GM18517 (cell line): ENCODE data around the gene CT45A8.
"Not testable (repeated sequence)": the region's sequence is repeated elsewhere in the genome, so short reads cannot be mapped to it uniquely, and the experiment has no call there.

ENCODE experiments used
- ATAC-seq: cut with Tn5 transposase; IDR thresholded peaks from one replicate; pipeline ENCODE4 v1.9.1; 2021; ENCODE audit warnings: mild to moderate bottlenecking, moderate library complexity; ENCODE audit not compliant: unreplicated experiment

CT45A8 gene, protein sequence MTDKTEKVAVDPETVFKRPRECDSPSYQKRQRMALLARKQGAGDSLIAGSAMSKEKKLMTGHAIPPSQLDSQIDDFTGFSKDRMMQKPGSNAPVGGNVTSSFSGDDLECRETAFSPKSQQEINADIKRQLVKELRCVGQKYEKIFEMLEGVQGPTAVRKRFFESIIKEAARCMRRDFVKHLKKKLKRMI

DNA sequence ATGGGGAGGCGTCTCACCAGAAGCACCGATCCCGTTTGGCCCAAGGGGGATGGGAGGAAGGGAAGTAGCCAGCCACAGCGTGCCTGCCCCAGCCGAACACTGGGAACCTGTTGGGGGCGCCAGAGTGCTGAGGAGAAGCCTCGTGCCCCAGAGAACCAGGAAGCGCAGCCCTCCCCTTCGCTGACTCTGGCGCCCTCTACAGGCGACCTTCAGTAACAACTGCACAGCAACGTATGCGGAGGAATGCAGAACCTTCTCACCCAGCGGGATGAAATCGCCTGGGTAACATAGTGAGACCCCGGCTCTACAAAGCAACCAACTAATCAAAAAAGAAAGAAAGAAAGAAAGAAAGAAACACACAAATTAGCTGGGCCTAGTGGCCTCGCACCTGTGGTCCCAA is at the start of gene CT45A8:
CT45A8 (minus strand) TSS at position 101 of the 400 bp plus-strand sequence. CDS start 3,755 bp downstream, outside the sequence.
- ATAC-seq, result not testable (repeated sequence)

DNA sequence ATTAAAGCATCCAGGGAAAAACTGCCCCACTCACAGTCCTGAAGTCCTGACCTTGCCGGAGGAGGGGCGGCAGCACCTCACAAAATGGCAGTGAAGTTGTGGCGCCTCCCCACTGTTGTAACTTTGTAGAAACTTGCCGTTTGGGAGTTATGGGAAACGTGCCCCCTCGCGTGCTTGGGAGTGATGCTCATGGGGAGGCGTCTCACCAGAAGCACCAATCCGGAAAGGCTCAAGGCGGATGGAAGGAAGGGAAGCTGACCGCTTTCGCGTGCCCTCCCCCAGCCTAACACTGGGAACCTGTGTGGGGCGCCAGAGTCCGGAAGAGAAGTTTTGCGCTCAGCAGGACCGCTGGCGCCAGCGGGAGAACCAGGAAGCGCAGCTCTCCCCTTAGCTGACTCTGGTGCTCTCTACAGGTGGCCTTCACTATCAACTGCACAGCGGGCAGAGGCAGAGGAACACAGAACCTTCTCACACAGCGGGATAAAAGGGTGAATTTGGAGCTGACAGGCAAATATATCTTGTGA is 39.0 kb upstream of the CT45A8 start, which contains the start of the genes CT45A10 and SAGE1:
CT45A10 (minus strand) TSS at position 151 of the 524 bp plus-strand sequence. CDS start 8,100 bp downstream, outside the sequence.
SAGE1 (plus strand) TSS at position 423 of the 524 bp plus-strand sequence. CDS start 2,527 bp downstream, outside the sequence.
- ATAC-seq, result no peak

DNA sequence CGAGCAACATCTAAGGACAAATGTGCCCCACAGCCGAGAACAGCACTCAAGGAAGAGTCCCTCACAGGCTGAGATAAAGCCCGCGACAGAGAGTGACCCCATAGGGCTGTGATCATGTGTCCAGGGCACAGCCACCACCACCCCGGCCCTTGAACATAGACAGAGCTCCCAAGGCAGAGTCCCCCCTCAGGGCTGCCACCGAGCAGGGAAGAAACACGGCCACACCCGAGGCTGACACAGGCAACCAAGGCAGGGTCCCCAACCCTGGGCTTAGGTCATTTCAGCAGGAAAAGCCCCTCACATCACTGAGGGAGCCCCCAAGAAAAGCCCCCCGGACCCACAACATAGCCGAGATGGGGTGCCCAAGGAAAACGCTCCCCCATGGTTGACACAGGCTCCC is 38.4 kb upstream of the CT45A8 start:
- no peak for ATAC-seq

DNA sequence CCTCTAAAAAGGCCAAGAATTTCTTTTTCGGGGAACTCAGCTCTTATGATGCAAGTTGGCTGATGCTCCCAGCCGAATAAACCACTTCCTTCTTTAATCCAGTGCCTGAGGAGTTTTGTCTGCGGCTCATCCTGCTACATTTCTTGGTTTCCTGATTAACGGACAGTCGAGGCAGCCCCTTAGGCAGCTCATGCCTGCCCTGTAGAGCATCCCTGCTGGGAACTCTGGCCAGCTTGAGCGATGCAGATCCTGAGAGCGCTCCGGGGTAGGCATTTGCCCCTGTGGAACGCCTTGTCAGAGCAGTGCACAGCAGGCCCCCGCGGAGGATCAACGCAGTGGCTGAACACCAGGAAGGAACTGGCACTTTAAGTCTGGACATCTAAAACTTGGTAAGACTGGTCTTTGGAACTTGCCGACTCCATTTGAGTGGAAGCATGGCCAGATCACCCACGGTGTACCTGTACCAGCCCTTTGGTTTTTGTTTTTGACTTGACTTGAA is 35.8 kb upstream of the CT45A8 start:
- ATAC-seq, result no peak

DNA sequence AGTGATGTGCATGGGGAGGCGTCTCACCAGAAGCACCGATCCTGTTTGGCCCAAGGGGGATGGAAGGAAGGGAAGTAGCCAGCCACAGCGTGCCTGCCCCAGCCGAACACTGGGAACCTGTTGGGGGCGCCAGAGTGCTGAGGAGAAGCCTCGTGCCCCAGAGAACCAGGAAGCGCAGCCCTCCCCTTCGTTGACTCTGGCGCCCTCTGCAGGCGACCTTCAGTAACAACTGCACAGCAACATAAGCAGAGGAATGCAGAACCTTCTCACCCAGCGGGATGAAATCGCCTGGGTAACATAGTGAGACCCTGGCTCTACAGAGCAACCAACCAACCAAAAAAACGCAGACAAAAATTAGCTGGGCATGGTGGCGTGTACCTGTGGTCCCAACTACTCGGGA is 34.6 kb upstream of the CT45A8 start:
- ATAC-seq, result not testable (repeated sequence)

DNA sequence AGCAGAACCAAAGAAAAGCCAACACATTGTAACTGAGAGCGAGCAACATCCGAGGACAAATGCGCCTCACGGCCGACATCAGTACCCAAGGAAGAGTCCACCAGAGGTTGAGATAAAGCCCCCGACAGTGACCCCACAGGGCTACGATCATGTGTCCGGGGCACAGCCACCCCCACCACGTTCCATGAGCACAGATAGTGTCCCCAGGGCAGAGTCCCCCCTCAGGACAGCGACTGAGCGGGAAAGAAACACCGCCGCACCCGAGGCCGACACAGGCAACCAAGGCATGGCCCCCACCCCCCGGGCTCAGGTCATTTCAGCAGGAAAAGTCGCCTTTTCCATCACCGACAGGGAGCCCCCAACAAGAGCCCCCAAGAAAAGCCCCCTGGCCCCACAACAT is 33.9 kb upstream of the CT45A8 start:
- ATAC-seq, result not testable (repeated sequence)

DNA sequence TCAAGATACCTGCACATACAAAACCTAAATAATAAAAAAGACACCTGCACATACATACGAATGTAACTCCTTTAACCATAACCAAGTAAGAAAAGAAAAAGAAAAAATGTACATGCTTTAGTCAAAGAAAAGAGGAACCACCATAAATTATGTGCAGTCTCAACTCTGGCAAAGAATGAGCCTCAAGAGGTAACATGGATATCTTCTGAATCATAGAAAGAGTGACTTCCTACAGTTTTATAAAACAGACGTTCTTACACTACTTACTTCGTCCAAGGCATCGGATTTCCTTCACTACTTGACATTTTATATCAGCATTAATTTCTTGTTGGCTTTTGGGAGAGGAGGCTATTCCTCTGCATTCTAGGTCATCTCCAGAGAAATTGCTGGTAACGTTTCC is 28.4 kb upstream of the CT45A8 start:
- ATAC-seq, result not testable (repeated sequence)

DNA sequence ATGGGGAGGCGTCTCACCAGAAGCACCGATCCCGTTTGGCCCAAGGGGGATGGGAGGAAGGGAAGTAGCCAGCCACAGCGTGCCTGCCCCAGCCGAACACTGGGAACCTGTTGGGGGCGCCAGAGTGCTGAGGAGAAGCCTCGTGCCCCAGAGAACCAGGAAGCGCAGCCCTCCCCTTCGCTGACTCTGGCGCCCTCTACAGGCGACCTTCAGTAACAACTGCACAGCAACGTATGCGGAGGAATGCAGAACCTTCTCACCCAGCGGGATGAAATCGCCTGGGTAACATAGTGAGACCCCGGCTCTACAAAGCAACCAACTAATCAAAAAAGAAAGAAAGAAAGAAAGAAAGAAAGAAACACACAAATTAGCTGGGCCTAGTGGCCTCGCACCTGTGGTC is 17.4 kb upstream of the CT45A8 start, which contains the start of gene CT45A9:
CT45A9 (minus strand) TSS at position 101 of the 400 bp plus-strand sequence. CDS start 3,751 bp downstream, outside the sequence.
- not testable (repeated sequence) for ATAC-seq

DNA sequence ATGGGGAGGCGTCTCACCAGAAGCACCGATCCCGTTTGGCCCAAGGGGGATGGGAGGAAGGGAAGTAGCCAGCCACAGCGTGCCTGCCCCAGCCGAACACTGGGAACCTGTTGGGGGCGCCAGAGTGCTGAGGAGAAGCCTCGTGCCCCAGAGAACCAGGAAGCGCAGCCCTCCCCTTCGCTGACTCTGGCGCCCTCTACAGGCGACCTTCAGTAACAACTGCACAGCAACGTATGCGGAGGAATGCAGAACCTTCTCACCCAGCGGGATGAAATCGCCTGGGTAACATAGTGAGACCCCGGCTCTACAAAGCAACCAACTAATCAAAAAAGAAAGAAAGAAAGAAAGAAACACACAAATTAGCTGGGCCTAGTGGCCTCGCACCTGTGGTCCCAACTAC is 17.2 kb downstream of the CT45A8 start, which contains the start of gene CT45A7:
CT45A7 (minus strand) TSS at position 101 of the 400 bp plus-strand sequence. CDS start 3,747 bp downstream, outside the sequence.
- ATAC-seq, result not testable (repeated sequence)

DNA sequence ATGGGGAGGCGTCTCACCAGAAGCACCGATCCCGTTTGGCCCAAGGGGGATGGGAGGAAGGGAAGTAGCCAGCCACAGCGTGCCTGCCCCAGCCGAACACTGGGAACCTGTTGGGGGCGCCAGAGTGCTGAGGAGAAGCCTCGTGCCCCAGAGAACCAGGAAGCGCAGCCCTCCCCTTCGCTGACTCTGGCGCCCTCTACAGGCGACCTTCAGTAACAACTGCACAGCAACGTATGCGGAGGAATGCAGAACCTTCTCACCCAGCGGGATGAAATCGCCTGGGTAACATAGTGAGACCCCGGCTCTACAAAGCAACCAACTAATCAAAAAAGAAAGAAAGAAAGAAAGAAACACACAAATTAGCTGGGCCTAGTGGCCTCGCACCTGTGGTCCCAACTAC is 34.4 kb downstream of the CT45A8 start, which contains the start of gene CT45A2:
CT45A2 (minus strand) TSS at position 101 of the 400 bp plus-strand sequence. CDS start 3,747 bp downstream, outside the sequence.
- ATAC-seq, result not testable (repeated sequence)

DNA sequence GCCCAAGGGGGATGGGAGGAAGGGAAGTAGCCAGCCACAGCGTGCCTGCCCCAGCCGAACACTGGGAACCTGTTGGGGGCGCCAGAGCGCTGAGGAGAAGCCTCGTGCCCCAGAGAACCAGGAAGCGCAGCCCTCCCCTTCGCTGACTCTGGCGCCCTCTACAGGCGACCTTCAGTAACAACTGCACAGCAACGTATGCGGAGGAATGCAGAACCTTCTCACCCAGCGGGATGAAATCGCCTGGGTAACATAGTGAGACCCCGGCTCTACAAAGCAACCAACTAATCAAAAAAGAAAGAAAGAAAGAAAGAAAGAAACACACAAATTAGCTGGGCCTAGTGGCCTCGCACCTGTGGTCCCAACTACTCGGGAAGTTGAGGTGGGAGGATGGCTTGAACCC is 51.7 kb downstream of the CT45A8 start, which contains the start of gene CT45A6:
CT45A6 (minus strand) TSS at position 101 of the 400 bp plus-strand sequence. CDS start 3,794 bp downstream, outside the sequence.
- ATAC-seq, result not testable (repeated sequence)
